ENCODE measurements around the gene MCF2L.

DNA sequence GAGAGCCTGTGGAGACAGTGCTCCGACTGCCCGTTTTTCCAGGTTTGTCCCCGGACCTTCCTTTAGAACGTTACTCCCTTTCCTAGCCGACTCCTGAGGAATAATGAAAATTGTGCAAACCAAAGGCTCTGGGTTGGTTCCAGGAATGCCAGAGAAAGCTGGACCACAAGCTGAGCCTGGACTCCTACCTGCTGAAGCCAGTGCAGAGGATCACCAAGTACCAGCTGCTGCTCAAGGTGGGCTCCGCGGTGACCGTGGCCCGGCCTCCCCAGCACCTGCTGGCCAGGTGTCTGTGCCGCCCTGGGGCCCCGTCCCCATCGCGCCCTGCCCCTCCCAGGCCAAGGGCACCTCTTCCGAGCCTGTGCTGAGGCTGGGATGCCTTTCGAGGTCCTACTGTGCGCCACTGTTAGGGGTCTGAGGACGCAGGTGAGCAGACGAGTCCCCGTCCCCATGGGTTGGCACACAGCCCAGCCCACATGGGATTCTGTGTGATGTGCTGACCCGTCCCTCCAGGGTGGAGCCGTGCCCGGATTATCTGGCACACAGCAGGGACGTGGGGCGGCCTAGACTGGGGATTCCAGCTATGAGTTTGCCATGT, 116.0 kb downstream of the MCF2L start:
- TF ChIP-seq, protein P1, sequence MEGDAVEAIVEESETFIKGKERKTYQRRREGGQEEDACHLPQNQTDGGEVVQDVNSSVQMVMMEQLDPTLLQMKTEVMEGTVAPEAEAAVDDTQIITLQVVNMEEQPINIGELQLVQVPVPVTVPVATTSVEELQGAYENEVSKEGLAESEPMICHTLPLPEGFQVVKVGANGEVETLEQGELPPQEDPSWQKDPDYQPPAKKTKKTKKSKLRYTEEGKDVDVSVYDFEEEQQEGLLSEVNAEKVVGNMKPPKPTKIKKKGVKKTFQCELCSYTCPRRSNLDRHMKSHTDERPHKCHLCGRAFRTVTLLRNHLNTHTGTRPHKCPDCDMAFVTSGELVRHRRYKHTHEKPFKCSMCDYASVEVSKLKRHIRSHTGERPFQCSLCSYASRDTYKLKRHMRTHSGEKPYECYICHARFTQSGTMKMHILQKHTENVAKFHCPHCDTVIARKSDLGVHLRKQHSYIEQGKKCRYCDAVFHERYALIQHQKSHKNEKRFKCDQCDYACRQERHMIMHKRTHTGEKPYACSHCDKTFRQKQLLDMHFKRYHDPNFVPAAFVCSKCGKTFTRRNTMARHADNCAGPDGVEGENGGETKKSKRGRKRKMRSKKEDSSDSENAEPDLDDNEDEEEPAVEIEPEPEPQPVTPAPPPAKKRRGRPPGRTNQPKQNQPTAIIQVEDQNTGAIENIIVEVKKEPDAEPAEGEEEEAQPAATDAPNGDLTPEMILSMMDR (IDR thresholded peaks at IDR 0.05; ENCODE audit: low read depth, low read length): no peak
- TF ChIP-seq EZH2phosphoT487 (IDR thresholded peaks at IDR 0.05; ENCODE audit: low read depth): no peak

Measured in OCI-LY3 (cell line).